Body of pancreas (tissue), 4 donors: Measurements from ENCODE around the gene IL12B. TPM values are rescaled to one million over a fixed set of nuclear protein-coding genes. Genes with fewer than 3 reads are reported as not detected.
"Not testable (repeated sequence)": the region's sequence is repeated elsewhere in the genome, so short reads cannot be mapped to it uniquely, and the experiment has no call there.

Source experiments
- ATAC-seq: fragments of 150-250 bp; one replicate; pipeline ENCODE4 v1.9.1; 2016
- DNase-seq, 4 donors: peaks; one replicate each; pipeline ENCODE4 v3.0.0-alpha.2; 2019
- H3K27ac ChIP-seq, 4 donors: fragments of 200-600 bp; sonication (generic); 1 replicate in 3 of 4; 2 replicates in 1 of 4; pipeline versions ENCODE4 v1.5.1 to v1.6.1; 2016 to 2019; ENCODE audit warnings: mild to moderate bottlenecking in 1 of 4, mixed read lengths in 1 of 4, moderate library complexity in 1 of 4
- H3K27me3 ChIP-seq, 2 donors: fragments of 200-600 bp; sonication (generic); one replicate each; pipeline ENCODE4 v1.6.0; 2016; ENCODE audit warnings: mild to moderate bottlenecking in 1 of 2
- H3K36me3 ChIP-seq, 2 donors: fragments of 200-600 bp; sonication (generic); replicated peaks in 1 of 2; 2 replicates each; pipeline ENCODE4 v1.5.1; 2016; ENCODE audit warnings: low read depth in 2 of 2; ENCODE audit not compliant: insufficient read depth in 1 of 2
- H3K4me1 ChIP-seq: fragments of 200-600 bp; sonication (generic); one replicate; pipeline ENCODE4 v1.6.0; 2016
- H3K4me3 ChIP-seq, 2 donors: fragments of 200-600 bp; sonication (generic); 1 replicate in 1 of 2; 2 replicates in 1 of 2; pipeline ENCODE4 v1.5.1; 2016 to 2019
- H3K9me3 ChIP-seq, 3 donors: fragments of 200-600 bp; sonication (generic); 1 replicate in 2 of 3; 2 replicates in 1 of 3; pipeline ENCODE4 v1.5.1; 2016
- CTCF ChIP-seq, 7 experiments: fragments of 450-650 bp in 4 of 7; fragments of 200-600 bp in 3 of 7; sonication (generic) in 3 of 7; IDR thresholded peaks; one replicate each; pipeline ENCODE4 v1.5.1; 2016 to 2019; ENCODE audit warnings: antibody characterized with exemption in 7 of 7
- POLR2A ChIP-seq, 3 donors: fragments of 450-650 bp; IDR thresholded peaks; one replicate each; pipeline ENCODE4 v1.6.1; 2016; ENCODE audit warnings: antibody characterized with exemption in 3 of 3, mild to moderate bottlenecking in 2 of 3
- WGBS, 2 donors: methylation state at CpG; one replicate each; pipeline ENCODE4 v1.1.5; 2017; 5-methylcytosine and 5-hydroxymethylcytosine counted together
- intact Hi-C: fragments of 100-400 bp; cut with DNase I; formaldehyde crosslinking; loops from one replicate; pipeline ENCODE4 v1.15.1; 2023
- total RNA-seq, 2 donors: library from RNA; depleted of rRNA; stranded (reverse); fragments of >200 nt; gene quantifications; one replicate each; pipeline ENCODE4 v1.1.0, GENCODE V29; 2016

Gene IL12B
- total RNA-seq, 2 donors from 2014 or later, result not detected

GRCh38 chr5:159359408-159359807, 29.1 kb upstream of the IL12B start:
- H3K36me3 ChIP-seq, result no peaks in the 10 kb centered on the region
- no peaks in the 10 kb centered on the region for H3K4me1 ChIP-seq
- H3K27ac ChIP-seq, result no peak overlapping the region
- H3K4me3 ChIP-seq, result no peak overlapping the region
- no peak for DNase-seq
- H3K27me3 ChIP-seq, result no peaks in the 10 kb centered on the region
- ATAC-seq, result no peak
- WGBS, 2 donors, result 58 to 70% methylated on average over 2 of the region's 2 CpGs
- no peaks in the 10 kb centered on the region for H3K9me3 ChIP-seq
- TF ChIP-seq POLR2A (IDR thresholded peaks at IDR 0.05) (no peak), CTCF (IDR thresholded peaks at IDR 0.05) (no peak)
- intact Hi-C loops, result no loop called here

- no peak overlapping the region for H3K27ac ChIP-seq
- no peaks in the 10 kb centered on the region for H3K27me3 ChIP-seq
- no peaks in the 10 kb centered on the region for H3K9me3 ChIP-seq
- ATAC-seq (no peak), DNase-seq (no peak)
- 59 to 73% methylated on average over 4 of the region's 4 CpGs for WGBS, 2 donors
- no peaks in the 10 kb centered on the region for H3K36me3 ChIP-seq
- intact Hi-C loops, result no loop called here
- no peak overlapping the region for H3K4me3 ChIP-seq
- TF ChIP-seq CTCF (IDR thresholded peaks at IDR 0.05) (no peak), POLR2A (IDR thresholded peaks at IDR 0.05) (no peak)
- no peaks in the 10 kb centered on the region for H3K4me1 ChIP-seq
Observed at GRCh38 chr5:159353661-159354252, 23.5 kb upstream of the IL12B start.

- H3K4me3 ChIP-seq, H3K36me3 ChIP-seq, H3K4me1 ChIP-seq, DNase-seq, H3K9me3 ChIP-seq, intact Hi-C loops, ATAC-seq, H3K27ac ChIP-seq, H3K27me3 ChIP-seq: not testable (repeated sequence)
Observed at GRCh38 chr5:159350644-159351043, 20.4 kb upstream of the IL12B start.

GRCh38 chr5:159350216-159350615, 19.9 kb upstream of the IL12B start:
- H3K4me1 ChIP-seq, DNase-seq: not testable (repeated sequence)

GRCh38 chr5:159345861-159346260, 15.6 kb upstream of the IL12B start:
- ATAC-seq (no peak), DNase-seq (no peak)
- WGBS, 2 donors, result 58 to 67% methylated on average over 4 of the region's 4 CpGs
- Histone ChIP-seq H3K4me1 (no peaks in the 10 kb centered on the region), H3K27me3 (no peaks in the 10 kb centered on the region), H3K27ac (no peak overlapping the region), H3K9me3 (peaks cover 0 to 9% (median 0%) of the 10 kb centered on the region in 3 donors), H3K4me3 (no peak overlapping the region), H3K36me3 (no peaks in the 10 kb centered on the region)
- intact Hi-C loops, result no loop called here
- no peak for TF ChIP-seq CTCF (IDR thresholded peaks at IDR 0.05)
- no peak for TF ChIP-seq POLR2A (IDR thresholded peaks at IDR 0.05)

More at GRCh38 chr5:159350216-159350615, 19.9 kb upstream of the IL12B start:
- 63 to 70% methylated on average over 2 of the region's 2 CpGs for WGBS, 2 donors
- intact Hi-C loops, H3K4me3 ChIP-seq, H3K27me3 ChIP-seq, H3K36me3 ChIP-seq, H3K27ac ChIP-seq, H3K9me3 ChIP-seq, ATAC-seq: not testable (repeated sequence)

- TF ChIP-seq POLR2A (IDR thresholded peaks at IDR 0.05) (no peak), CTCF (IDR thresholded peaks at IDR 0.05) (no peak)
- WGBS, 2 donors, result 0 to 12% methylated on average over 1 of the region's 1 CpG
- intact Hi-C loops, result no loop called here
- peaks cover 0 to 9% (median 0%) of the 10 kb centered on the region in 3 donors for H3K9me3 ChIP-seq
- no peaks in the 10 kb centered on the region for H3K27me3 ChIP-seq
- H3K27ac ChIP-seq, result no peak overlapping the region
- H3K4me3 ChIP-seq, result no peak overlapping the region
- DNase-seq, result peak in 1 of 4 donors; percentile 29
- H3K4me1 ChIP-seq, result no peaks in the 10 kb centered on the region
- ATAC-seq, result no peak
- H3K36me3 ChIP-seq, result no peaks in the 10 kb centered on the region
Observed at GRCh38 chr5:159345336-159345735, 15.0 kb upstream of the IL12B start.
